Naive thymus-derived CD4-positive, alpha-beta T cell (primary cell): Measurements from ENCODE around the gene LIMS1. TPM values are rescaled to one million over a fixed set of nuclear protein-coding genes. Genes with fewer than 3 reads are reported as not detected.
"Not testable (repeated sequence)": the region's sequence is repeated elsewhere in the genome, so short reads cannot be mapped to it uniquely, and the experiment has no call there.

Experiments used
- ATAC-seq: fragments of 150-1000 bp; cut with Tn5 transposase; 2 replicates; pipeline ENCODE4 v1.10.0; 2021; ENCODE audit warnings: mild to moderate bottlenecking, moderate library complexity
- CTCF ChIA-PET: fragments of 350-600 bp; sonication (Branson Sonifier 250); formaldehyde crosslinking; loops from one replicate; lab custom pipeline; 2021; ENCODE audit warnings: antibody characterized with exemption; lab: Charles Lee
- POLR2A ChIA-PET: fragments of 350-600 bp; sonication (Branson Sonifier 250); formaldehyde crosslinking; loops from one replicate; lab custom pipeline; 2021; ENCODE audit warnings: antibody characterized with exemption, inconsistent platforms; lab: Charles Lee
- DNase-seq, 9 donors: peaks; one replicate each; pipeline versions ENCODE4 v3.0.0 to v3.0.0-alpha.2; 2020 to 2022; ENCODE audit warnings: mixed read lengths in 1 of 9
- H3K27ac ChIP-seq: one replicate; pipeline ENCODE4 v1.7.0; 2013; ENCODE audit warnings: mild to moderate bottlenecking, low read depth, low read length, moderate library complexity
- H3K27me3 ChIP-seq, 2 donors: one replicate each; pipeline ENCODE4 v1.7.0; 2013; ENCODE audit warnings: low read length in 2 of 2, mild to moderate bottlenecking in 2 of 2, moderate library complexity in 2 of 2; ENCODE audit not compliant: control insufficient read depth in 2 of 2, insufficient read depth in 2 of 2
- H3K36me3 ChIP-seq, 3 experiments: 1 replicate in 2 of 3; 2 replicates in 1 of 3; pipeline ENCODE4 v1.7.0; 2013; ENCODE audit warnings: low read length in 3 of 3, mild to moderate bottlenecking in 3 of 3, moderate library complexity in 1 of 3; ENCODE audit not compliant: insufficient read depth in 3 of 3, control insufficient read depth in 2 of 3
- H3K4me1 ChIP-seq, 2 donors: one replicate each; pipeline ENCODE4 v1.7.0; 2013; ENCODE audit warnings: low read length in 2 of 2, mild to moderate bottlenecking in 2 of 2, moderate library complexity in 1 of 2; ENCODE audit not compliant: control insufficient read depth in 2 of 2, insufficient read depth in 2 of 2
- H3K4me3 ChIP-seq: 2 replicates; pipeline ENCODE4 v1.7.0; 2013; ENCODE audit warnings: mild to moderate bottlenecking, low read length
- H3K9me3 ChIP-seq, 3 experiments: 1 replicate in 2 of 3; 2 replicates in 1 of 3; pipeline ENCODE4 v1.7.0; 2013; ENCODE audit warnings: low read length in 3 of 3; ENCODE audit not compliant: control insufficient read depth in 2 of 3
- H3K27ac Mint-ChIP-seq, 9 donors: one replicate each; pipeline ENCODE4 v1.8.0; 2020 to 2022; ENCODE audit warnings: mixed read lengths in 9 of 9, mild to moderate bottlenecking in 8 of 9, moderate library complexity in 5 of 9, inconsistent platforms in 2 of 9
- H3K27me3 Mint-ChIP-seq, 5 donors: one replicate each; pipeline ENCODE4 v1.8.0; 2021 to 2022; ENCODE audit warnings: mixed read lengths in 5 of 5, mild to moderate bottlenecking in 1 of 5
- H3K36me3 Mint-ChIP-seq, 5 donors: one replicate each; pipeline ENCODE4 v1.8.0; 2020 to 2022; ENCODE audit warnings: mixed read lengths in 5 of 5, mild to moderate bottlenecking in 3 of 5, inconsistent platforms in 1 of 5
- H3K4me1 Mint-ChIP-seq, 7 donors: one replicate each; pipeline ENCODE4 v1.8.0; 2020 to 2022; ENCODE audit warnings: mixed read lengths in 7 of 7, mild to moderate bottlenecking in 3 of 7, inconsistent platforms in 1 of 7
- H3K4me3 Mint-ChIP-seq, 10 donors: one replicate each; pipeline ENCODE4 v1.8.0; 2020 to 2022; ENCODE audit warnings: mild to moderate bottlenecking in 10 of 10, mixed read lengths in 10 of 10, moderate library complexity in 6 of 10, inconsistent platforms in 2 of 10
- H3K9me3 Mint-ChIP-seq, 11 donors: one replicate each; pipeline ENCODE4 v1.8.0; 2020 to 2022; ENCODE audit warnings: mixed read lengths in 11 of 11, mild to moderate bottlenecking in 4 of 11, inconsistent platforms in 1 of 11, moderate library complexity in 1 of 11
- intact Hi-C, 2 donors: fragments of 100-400 bp; cut with micrococcal nuclease; formaldehyde crosslinking; loops; one replicate each; pipeline ENCODE4 v1.15.1; 2023
- polyA plus RNA-seq, 2 donors: library from polyadenylated mRNA; unstranded; fragments of 300-500 nt; fragmentation: Illumina TruSeq; gene quantifications; one replicate each; pipeline ENCODE4 v1.2.3, GENCODE V29; 2021
- total RNA-seq, 6 experiments: library from RNA in 5 of 6; stranded (reverse) in 5 of 6; gene quantifications; 1 replicate in 5 of 6; 2 replicates in 1 of 6; pipeline ENCODE4 v1.2.3 and lab custom pipeline; 2021 to 2026

The LIMS1 gene
- total and polyA plus RNA-seq, 7 experiments from 2014 or later = 25.3 to 75.3 (median 53.5) TPM

- CTCF ChIA-PET, H3K27me3 ChIP-seq, H3K36me3 Mint-ChIP-seq, intact Hi-C loops, H3K36me3 ChIP-seq, DNase-seq, H3K27ac Mint-ChIP-seq, H3K27me3 Mint-ChIP-seq, H3K4me3 Mint-ChIP-seq, ATAC-seq, H3K4me3 ChIP-seq, H3K4me1 ChIP-seq, H3K27ac ChIP-seq, POLR2A ChIA-PET, H3K9me3 Mint-ChIP-seq, H3K9me3 ChIP-seq: not testable (repeated sequence)
- H3K4me1 Mint-ChIP-seq = peaks cover 0 to 25% (median 4%) of the 10 kb centered on the region in 7 donors
Measured at GRCh38 chr2:108663346-108663745, 129.1 kb downstream of the LIMS1 start.

DNA sequence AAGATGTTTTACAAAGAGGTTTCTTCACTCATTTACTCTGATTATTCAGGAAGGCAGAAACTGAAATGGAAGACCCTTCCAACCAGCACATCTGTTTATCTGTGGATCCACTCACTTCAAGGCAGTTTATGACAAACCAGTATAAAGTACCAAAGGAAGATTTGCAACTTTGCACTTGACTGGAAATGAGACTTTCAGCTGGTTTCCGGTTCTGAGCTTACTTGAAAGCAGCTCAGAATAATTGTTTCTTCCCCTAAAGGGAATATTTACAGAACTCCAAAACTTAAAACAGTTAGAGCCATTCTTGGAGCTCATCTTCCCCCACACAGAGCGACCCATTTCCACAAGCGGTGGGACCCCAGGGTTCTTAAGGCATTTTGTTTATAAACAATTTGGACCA, 129.8 kb downstream of the LIMS1 start:
- H3K4me1 ChIP-seq, H3K9me3 Mint-ChIP-seq, H3K27ac Mint-ChIP-seq, H3K27me3 ChIP-seq, DNase-seq, POLR2A ChIA-PET, intact Hi-C loops, H3K36me3 ChIP-seq, H3K36me3 Mint-ChIP-seq, H3K27me3 Mint-ChIP-seq, H3K9me3 ChIP-seq, ATAC-seq, H3K4me3 ChIP-seq, H3K27ac ChIP-seq: not testable (repeated sequence)
- CTCF ChIA-PET = interaction anchor here (0.6 kb wide), 1 partner anchor 20 kb away, joined by 3 read pairs; no protein-coding TSS in a partner anchor
- Mint-ChIP-seq H3K4me3 (peak overlapping the region in 1 of 10 donors; percentile 2), H3K4me1 (peaks cover 0 to 30% (median 4%) of the 10 kb centered on the region in 7 donors)

- CTCF ChIA-PET, H3K4me1 ChIP-seq, H3K36me3 Mint-ChIP-seq, ATAC-seq, H3K4me3 ChIP-seq, POLR2A ChIA-PET, intact Hi-C loops, H3K27me3 ChIP-seq, H3K9me3 Mint-ChIP-seq, H3K4me3 Mint-ChIP-seq, H3K27me3 Mint-ChIP-seq, H3K27ac ChIP-seq, DNase-seq, H3K9me3 ChIP-seq, H3K36me3 ChIP-seq, H3K27ac Mint-ChIP-seq: not testable (repeated sequence)
- H3K4me1 Mint-ChIP-seq = peaks cover 0 to 30% (median 4%) of the 10 kb centered on the region in 7 donors
Measured at GRCh38 chr2:108664979-108665378, 130.7 kb downstream of the LIMS1 start.

DNA sequence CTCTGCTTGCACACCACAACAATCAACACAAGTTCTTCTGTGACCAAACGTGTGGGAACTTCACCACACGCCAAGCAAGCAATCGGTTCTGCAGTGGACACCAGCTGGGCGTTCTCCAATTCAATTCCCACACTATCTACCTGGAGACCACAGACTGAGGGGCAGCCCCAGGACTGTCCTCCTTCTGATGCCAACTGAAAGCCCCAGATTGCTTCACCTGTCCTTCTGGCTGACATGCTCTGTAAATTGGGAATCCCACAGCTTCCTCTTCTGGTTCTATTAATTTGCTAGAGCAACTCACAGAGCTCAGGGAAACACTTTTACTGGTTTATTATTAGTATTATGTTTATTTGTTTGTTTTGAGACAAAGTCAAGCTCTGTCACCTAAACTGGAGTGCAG, 131.7 kb downstream of the LIMS1 start:
- H3K27ac Mint-ChIP-seq, H3K4me3 Mint-ChIP-seq, ATAC-seq, intact Hi-C loops, H3K27me3 Mint-ChIP-seq, H3K9me3 Mint-ChIP-seq, H3K4me3 ChIP-seq, H3K27ac ChIP-seq, H3K4me1 ChIP-seq, H3K27me3 ChIP-seq, H3K9me3 ChIP-seq, DNase-seq, H3K36me3 Mint-ChIP-seq, POLR2A ChIA-PET, CTCF ChIA-PET, H3K36me3 ChIP-seq: not testable (repeated sequence)
- peaks cover 0 to 30% (median 4%) of the 10 kb centered on the region in 7 donors for H3K4me1 Mint-ChIP-seq

DNA sequence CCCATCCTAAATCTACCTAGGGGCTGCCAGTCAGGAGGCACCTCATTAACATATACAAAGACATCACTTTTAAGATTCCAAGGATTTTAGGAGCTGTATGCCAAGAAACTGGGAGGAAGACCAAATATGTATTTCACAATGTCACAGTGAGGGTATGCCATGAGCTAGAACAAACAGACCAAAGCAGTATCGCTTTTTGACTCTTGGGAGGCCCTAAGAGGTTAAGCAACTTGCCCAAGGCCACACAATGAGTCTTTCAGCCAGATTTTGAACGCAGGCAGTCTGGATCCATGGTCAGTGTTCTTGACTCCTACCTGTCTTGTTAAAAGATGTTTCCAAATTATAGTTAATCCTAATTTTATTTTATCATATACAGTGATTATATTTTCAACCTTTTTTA, 132.9 kb downstream of the LIMS1 start:
- intact Hi-C loops, POLR2A ChIA-PET, H3K4me3 ChIP-seq, ATAC-seq, H3K36me3 Mint-ChIP-seq, H3K36me3 ChIP-seq, H3K27ac ChIP-seq, CTCF ChIA-PET, H3K4me1 ChIP-seq, DNase-seq, H3K27me3 Mint-ChIP-seq, H3K27ac Mint-ChIP-seq, H3K4me3 Mint-ChIP-seq, H3K9me3 ChIP-seq, H3K9me3 Mint-ChIP-seq, H3K27me3 ChIP-seq: not testable (repeated sequence)
- peaks cover 0 to 24% (median 0%) of the 10 kb centered on the region in 7 donors for H3K4me1 Mint-ChIP-seq

GRCh38 chr2:108670282-108670681, 136.0 kb downstream of the LIMS1 start:
- H3K27ac ChIP-seq, DNase-seq, H3K36me3 ChIP-seq, ATAC-seq, H3K36me3 Mint-ChIP-seq, H3K9me3 Mint-ChIP-seq, H3K27me3 Mint-ChIP-seq, H3K4me3 ChIP-seq, H3K27ac Mint-ChIP-seq, POLR2A ChIA-PET, intact Hi-C loops, H3K4me1 Mint-ChIP-seq, CTCF ChIA-PET, H3K27me3 ChIP-seq, H3K9me3 ChIP-seq, H3K4me3 Mint-ChIP-seq, H3K4me1 ChIP-seq: not testable (repeated sequence)

DNA sequence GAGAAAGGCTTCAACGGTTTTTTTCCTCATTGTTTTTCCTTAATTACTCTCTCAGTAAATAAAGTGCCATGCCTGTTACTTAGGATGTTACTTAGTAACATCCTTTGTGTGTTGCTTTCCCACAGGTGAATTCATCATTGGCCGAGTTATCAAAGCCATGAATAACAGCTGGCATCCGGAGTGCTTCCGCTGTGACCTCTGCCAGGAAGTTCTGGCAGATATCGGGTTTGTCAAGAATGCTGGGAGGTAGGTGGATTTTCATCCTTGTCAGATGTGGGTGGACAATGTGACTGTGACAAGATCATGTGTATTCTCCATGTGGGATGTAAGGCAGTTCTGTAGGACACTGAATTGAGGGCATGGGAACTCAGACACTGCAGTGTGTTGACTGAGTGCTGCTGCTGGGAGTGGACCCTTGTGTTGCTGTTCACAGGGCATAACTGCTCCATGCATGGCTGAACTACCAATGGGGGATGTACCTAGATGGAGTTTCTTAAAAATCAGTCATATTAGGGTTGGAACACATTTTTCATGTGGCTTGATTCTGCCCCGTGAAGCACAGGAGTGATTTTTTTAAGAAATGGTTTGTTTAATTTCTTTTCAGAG, 138.0 kb downstream of the LIMS1 start:
- H3K27me3 ChIP-seq, H3K4me3 ChIP-seq, H3K9me3 ChIP-seq, H3K4me1 ChIP-seq, H3K27me3 Mint-ChIP-seq, H3K4me3 Mint-ChIP-seq, H3K27ac ChIP-seq, intact Hi-C loops, H3K27ac Mint-ChIP-seq, POLR2A ChIA-PET, DNase-seq, H3K9me3 Mint-ChIP-seq, H3K36me3 ChIP-seq, CTCF ChIA-PET, ATAC-seq: not testable (repeated sequence)
- peaks cover 0 to 12% (median 0%) of the 10 kb centered on the region in 5 donors for H3K36me3 Mint-ChIP-seq
- H3K4me1 Mint-ChIP-seq = peaks cover 0 to 15% (median 0%) of the 10 kb centered on the region in 7 donors
